ENCODE results near the gene AMPD3. TPM values are rescaled to one million over a fixed set of nuclear protein-coding genes. Genes with fewer than 3 reads are reported as not detected.

AMPD3 gene
- total and polyA plus RNA-seq, 2 of the 13 experiments (the other 11 are each of a cell fraction or from before 2014, with no cell fraction given) = 0.33 to 2.3 TPM

GRCh38 chr11:10443721-10444235 is 11.3 kb upstream of the AMPD3 start:
- DNase-seq (ENCODE audit: low spot score) (no peak), ATAC-seq (no peak), FAIRE-seq (no peak)
- BruUV-seq (replicated peaks) = no TSS peak
- Histone ChIP-seq H3K27me3 (ENCODE audit: control insufficient read depth in 1 of 2, insufficient read depth in 2 of 2, low read length in 2 of 2) (no peaks in the 10 kb centered on the region), H4K20me1 (ENCODE audit: insufficient read depth, low read length) (no peaks in the 10 kb centered on the region), H3K4me2 (ENCODE audit: low read depth, low read length) (no peak overlapping the region), H3K27ac (ENCODE audit: extremely low read length, insufficient read depth, low read length) (no peak overlapping the region), H3K9ac (ENCODE audit: insufficient read depth, low read depth, low read length) (no peak overlapping the region), H3K79me2 (ENCODE audit: insufficient read depth, low read length) (no peaks in the 10 kb centered on the region), H2AFZ (ENCODE audit: low read length) (no peak overlapping the region), H3K4me1 (ENCODE audit: insufficient read depth, low read length) (0 out of 2 replicates have a peak, but pooled peaks cover 7% of the 10 kb centered on the region), H3K4me3 (replicated peaks in 1 of 3; ENCODE audit: insufficient read depth in 1 of 3, low read depth in 2 of 3, low read length in 3 of 3) (no peak overlapping the region), H3K9me3 (ENCODE audit: low read length) (no peaks in the 10 kb centered on the region), H3K36me3 (replicated peaks in 1 of 2; ENCODE audit: control insufficient read depth in 1 of 2, insufficient read depth in 2 of 2, low read length in 2 of 2) (no peaks in the 10 kb centered on the region)
- in situ Hi-C loops (cut with HindIII; ENCODE audit: extremely low pct_ligation_motif_present, low pct_unique_long_range_greater_than_20kb) (no loop called here), intact Hi-C loops (cut with micrococcal nuclease; ENCODE audit: unreplicated experiment) (no loop called here)
- POLR2A ChIA-PET = no interaction called here
- TF ChIP-seq CEBPB (IDR thresholded peaks at IDR 0.05; ENCODE audit: borderline replicate concordance, low read depth, low read length) = peak; percentile 48; the same call in 1 of the 2 replicates
- TF ChIP-seq SIN3B (IDR thresholded peaks at IDR 0.05; ENCODE audit: low read length) = no peak
- WGBS (ENCODE audit: low lambda C conversion rate) = 13% methylated on average over 4 of the region's 4 CpGs
- CTCF ChIA-PET (ENCODE audit: low intra/inter-chr PET ratio, low total read pairs) = no interaction called here

DNA sequence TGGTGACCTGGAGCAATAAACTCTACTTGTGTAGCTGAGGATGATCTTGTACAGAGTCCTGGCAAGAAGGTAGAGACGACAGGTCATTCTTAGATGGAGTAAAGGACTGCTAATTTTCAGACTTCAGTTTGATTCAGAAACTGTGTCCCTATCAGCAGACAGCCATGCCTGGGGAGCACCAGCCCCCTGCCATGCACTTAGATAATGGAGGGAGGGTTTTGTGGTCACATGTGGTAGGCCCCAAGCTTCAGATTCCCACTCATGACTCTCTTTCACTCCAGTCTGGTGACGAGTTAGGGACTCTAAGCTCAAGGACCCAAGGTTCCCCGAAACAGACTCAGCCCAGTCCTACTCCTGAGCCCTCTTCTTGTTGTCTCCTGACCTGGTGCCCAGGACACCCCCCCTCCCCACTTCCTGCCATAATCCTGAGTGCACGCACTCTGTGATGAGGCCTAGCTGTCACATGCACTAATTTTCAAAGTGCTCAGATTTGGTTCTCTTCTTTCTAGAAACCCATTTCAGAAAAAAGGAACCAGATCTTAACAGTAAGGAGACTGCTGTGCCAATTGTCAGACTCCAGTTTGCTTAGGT is 10.2 kb upstream of the AMPD3 start:
- Histone ChIP-seq H3K36me3 (replicated peaks in 1 of 2; ENCODE audit: control insufficient read depth in 1 of 2, insufficient read depth in 2 of 2, low read length in 2 of 2) (no peaks in the 10 kb centered on the region), H3K9ac (ENCODE audit: insufficient read depth, low read depth, low read length) (no peak overlapping the region), H3K9me3 (ENCODE audit: low read length) (no peaks in the 10 kb centered on the region), H3K4me1 (ENCODE audit: insufficient read depth, low read length) (0 out of 2 replicates have a peak, but pooled peaks cover 7% of the 10 kb centered on the region), H3K79me2 (ENCODE audit: insufficient read depth, low read length) (no peaks in the 10 kb centered on the region), H3K27me3 (ENCODE audit: control insufficient read depth in 1 of 2, insufficient read depth in 2 of 2, low read length in 2 of 2) (0 out of 5 replicates have a peak, but pooled peaks cover 0 to 4% of the 10 kb centered on the region in 2 experiments), H2AFZ (ENCODE audit: low read length) (no peak overlapping the region), H4K20me1 (ENCODE audit: insufficient read depth, low read length) (no peaks in the 10 kb centered on the region), H3K4me2 (ENCODE audit: low read depth, low read length) (no peak overlapping the region), H3K27ac (ENCODE audit: extremely low read length, insufficient read depth, low read length) (no peak overlapping the region), H3K4me3 (replicated peaks in 1 of 3; ENCODE audit: insufficient read depth in 1 of 3, low read depth in 2 of 3, low read length in 3 of 3) (no peak overlapping the region)
- 19% methylated on average over 4 of the region's 4 CpGs for WGBS (ENCODE audit: low lambda C conversion rate)
- no peak for ATAC-seq
- ChIA-PET CTCF (ENCODE audit: low intra/inter-chr PET ratio, low total read pairs) (no interaction called here), POLR2A (no interaction called here)
- no peak for FAIRE-seq
- no TSS peak for BruUV-seq (replicated peaks)
- TF ChIP-seq ZNF138 (CRISPR knock-in tag; IDR thresholded peaks at IDR 0.05; ENCODE audit: low read depth) (no peak), CCAR2 (optimal IDR thresholded peaks at IDR 0.05; ENCODE audit: low read depth, low read length) (no peak), TCF12 (IDR thresholded peaks at IDR 0.05) (no peak), TCF12 (CRISPR knock-in tag; IDR thresholded peaks at IDR 0.05) (no peak), CHD2 (IDR thresholded peaks at IDR 0.05; ENCODE audit: low read depth, low read length) (no peak), ZNF253 (CRISPR knock-in tag; IDR thresholded peaks at IDR 0.05; ENCODE audit: borderline replicate concordance) (no peak), RXRA (CRISPR knock-in tag; IDR thresholded peaks at IDR 0.05) (no peak), RAD21 (CRISPR knock-in tag; IDR thresholded peaks at IDR 0.05) (no peak), NCOR1 (IDR thresholded peaks at IDR 0.05; ENCODE audit: borderline replicate concordance, low read length) (no peak), TP53 (CRISPR knock-in tag; conservative IDR thresholded peaks at IDR 0.05) (no peak), RFXANK (CRISPR knock-in tag; IDR thresholded peaks at IDR 0.05) (no peak), ZNF678 (CRISPR knock-in tag; IDR thresholded peaks at IDR 0.05) (no peak)
- TF ChIP-seq, protein P1, sequence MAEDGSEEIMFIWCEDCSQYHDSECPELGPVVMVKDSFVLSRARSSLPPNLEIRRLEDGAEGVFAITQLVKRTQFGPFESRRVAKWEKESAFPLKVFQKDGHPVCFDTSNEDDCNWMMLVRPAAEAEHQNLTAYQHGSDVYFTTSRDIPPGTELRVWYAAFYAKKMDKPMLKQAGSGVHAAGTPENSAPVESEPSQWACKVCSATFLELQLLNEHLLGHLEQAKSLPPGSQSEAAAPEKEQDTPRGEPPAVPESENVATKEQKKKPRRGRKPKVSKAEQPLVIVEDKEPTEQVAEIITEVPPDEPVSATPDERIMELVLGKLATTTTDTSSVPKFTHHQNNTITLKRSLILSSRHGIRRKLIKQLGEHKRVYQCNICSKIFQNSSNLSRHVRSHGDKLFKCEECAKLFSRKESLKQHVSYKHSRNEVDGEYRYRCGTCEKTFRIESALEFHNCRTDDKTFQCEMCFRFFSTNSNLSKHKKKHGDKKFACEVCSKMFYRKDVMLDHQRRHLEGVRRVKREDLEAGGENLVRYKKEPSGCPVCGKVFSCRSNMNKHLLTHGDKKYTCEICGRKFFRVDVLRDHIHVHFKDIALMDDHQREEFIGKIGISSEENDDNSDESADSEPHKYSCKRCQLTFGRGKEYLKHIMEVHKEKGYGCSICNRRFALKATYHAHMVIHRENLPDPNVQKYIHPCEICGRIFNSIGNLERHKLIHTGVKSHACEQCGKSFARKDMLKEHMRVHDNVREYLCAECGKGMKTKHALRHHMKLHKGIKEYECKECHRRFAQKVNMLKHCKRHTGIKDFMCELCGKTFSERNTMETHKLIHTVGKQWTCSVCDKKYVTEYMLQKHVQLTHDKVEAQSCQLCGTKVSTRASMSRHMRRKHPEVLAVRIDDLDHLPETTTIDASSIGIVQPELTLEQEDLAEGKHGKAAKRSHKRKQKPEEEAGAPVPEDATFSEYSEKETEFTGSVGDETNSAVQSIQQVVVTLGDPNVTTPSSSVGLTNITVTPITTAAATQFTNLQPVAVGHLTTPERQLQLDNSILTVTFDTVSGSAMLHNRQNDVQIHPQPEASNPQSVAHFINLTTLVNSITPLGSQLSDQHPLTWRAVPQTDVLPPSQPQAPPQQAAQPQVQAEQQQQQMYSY (CRISPR knock-in tag; IDR thresholded peaks at IDR 0.05) = no peak
- DNase-seq (ENCODE audit: low spot score) = no peak
- intact Hi-C loops (cut with micrococcal nuclease; ENCODE audit: unreplicated experiment) = no loop called here
- in situ Hi-C loops (cut with HindIII; ENCODE audit: extremely low pct_ligation_motif_present, low pct_unique_long_range_greater_than_20kb) = no loop called here

Measured in HepG2 (cell line).